ENCODE data around the gene POC1A.

The POC1A gene

DNA sequence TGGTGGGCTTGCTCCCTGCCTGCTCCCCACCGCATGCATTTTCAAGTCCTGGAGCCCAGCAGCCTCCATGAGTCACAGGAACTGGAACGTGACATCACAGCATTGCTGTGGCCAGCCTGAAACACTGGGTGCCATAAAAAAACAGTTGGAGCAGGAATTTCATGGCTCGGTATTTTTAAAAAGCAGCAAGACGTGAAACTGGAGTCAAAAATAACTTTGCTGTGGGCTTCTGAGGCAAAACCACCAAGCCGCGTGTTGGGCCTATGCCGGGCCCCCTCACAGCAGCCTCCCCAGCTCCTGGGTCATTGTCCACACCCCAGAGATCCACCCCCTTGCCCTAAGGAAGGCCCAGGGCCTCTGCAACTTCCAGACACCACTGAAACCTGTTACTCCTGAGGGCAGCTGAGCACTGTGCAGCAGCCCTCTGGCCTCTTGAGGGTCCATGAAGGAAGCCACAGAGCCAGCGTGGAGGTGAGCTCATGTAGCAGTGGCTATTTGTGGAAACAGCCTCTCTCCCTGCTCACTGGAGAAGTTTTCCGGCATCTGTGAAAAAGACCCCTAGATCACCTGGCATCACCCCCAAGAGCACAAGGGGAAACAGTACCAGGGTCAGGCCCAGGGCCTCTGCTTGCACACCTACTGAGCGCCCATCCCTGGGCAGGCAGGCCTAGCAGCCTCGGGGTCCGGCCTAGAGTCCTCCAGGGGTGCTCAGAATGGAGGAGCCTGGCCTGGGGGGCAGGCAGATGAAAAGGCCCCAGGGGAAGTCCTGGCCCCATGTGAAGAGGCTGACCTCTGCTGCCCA, 63.9 kb downstream of the POC1A start:
- peak overlapping the region; percentile 92 to 94 for H3K18ac ChIP-seq (ENCODE audit: low read depth in 1 of 2, low read length in 2 of 2)
- H2BK12ac ChIP-seq (ENCODE audit: low read length in 2 of 2), result peak overlapping the region; percentile 65 to 84
- H3K27ac ChIP-seq (ENCODE audit: low read length, poor library complexity, severe bottlenecking), result peak overlapping the region; percentile 98
- peak overlapping the region; percentile 92 for H4K91ac ChIP-seq (ENCODE audit: low read length)
- 31% methylated on average over 12 of the region's 12 CpGs for WGBS
- H3K4me1 ChIP-seq (ENCODE audit: control insufficient read depth, insufficient read depth, low read depth, low read length), result peaks cover 65% of the 10 kb centered on the region
- H2BK15ac ChIP-seq (ENCODE audit: low read depth, poor library complexity, severe bottlenecking), result peak overlapping the region; percentile 76
- H2BK120ac ChIP-seq (ENCODE audit: low read depth, low read length), result peak overlapping the region; percentile 77
- peak overlapping the region in 1 of 2 experiments; percentile 17 for H3K4me3 ChIP-seq (ENCODE audit: insufficient read depth in 1 of 2, low read depth in 1 of 2, low read length in 2 of 2)
- peak overlapping the region in 1 of 2 experiments; percentile 29 for H3K23ac ChIP-seq (ENCODE audit: low read length in 2 of 2)
- H3K4ac ChIP-seq (ENCODE audit: low read depth in 1 of 2, low read length in 2 of 2), result peak overlapping the region; percentile 83 to 87
- peak overlapping the region; percentile 30 for H2AFZ ChIP-seq (ENCODE audit: low read depth, low read length)
- H2BK5ac ChIP-seq (ENCODE audit: low read depth, low read length, poor library complexity, severe bottlenecking), result peak overlapping the region; percentile 99
- H3K36me3 ChIP-seq (ENCODE audit: control insufficient read depth in 1 of 2, insufficient read depth in 2 of 2, low read depth in 1 of 2, low read length in 2 of 2), result no peaks in the 10 kb centered on the region
- H3K14ac ChIP-seq (ENCODE audit: low read length in 2 of 2), result peak overlapping the region in 1 of 2 experiments; percentile 13
- H3K9ac ChIP-seq (ENCODE audit: low read length), result peak overlapping the region; percentile 77
- H2AK5ac ChIP-seq (ENCODE audit: low read length, severe bottlenecking), result peak overlapping the region; percentile 96
- peaks cover 2% of the 10 kb centered on the region for H3K79me1 ChIP-seq (replicated peaks; ENCODE audit: low read length, poor library complexity, severe bottlenecking)
- H4K8ac ChIP-seq (ENCODE audit: low read length), result peak overlapping the region; percentile 93
- H3K27me3 ChIP-seq (ENCODE audit: control insufficient read depth in 1 of 2, insufficient read depth in 1 of 2, low read length in 2 of 2), result no peaks in the 10 kb centered on the region
- peak; percentile 94 for DNase-seq
- H3K4me2 ChIP-seq (ENCODE audit: low read length, poor library complexity, severe bottlenecking), result peak overlapping the region; percentile 3
- no peaks in the 10 kb centered on the region for H3K9me3 ChIP-seq (ENCODE audit: control insufficient read depth, low read length)

DNA sequence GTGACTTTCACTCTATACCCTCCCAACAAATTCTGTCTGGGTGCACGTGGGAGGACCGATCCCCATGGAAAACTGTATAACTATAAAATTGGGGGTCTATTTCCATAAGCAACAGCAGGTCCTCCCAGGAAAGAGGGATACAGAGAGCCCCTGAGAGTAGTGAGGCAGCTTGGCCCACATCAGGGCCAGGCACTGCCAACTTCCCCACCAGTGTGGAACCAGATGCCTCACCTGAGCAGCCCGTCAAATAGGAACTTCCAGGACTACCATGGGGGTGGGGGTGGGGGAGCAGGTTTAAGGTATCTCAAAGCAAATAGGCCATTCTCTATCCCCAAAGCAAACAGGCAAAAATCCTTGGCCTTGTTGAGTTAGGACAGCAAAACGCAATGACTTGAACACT, 64.5 kb downstream of the POC1A start:
- H3K4ac ChIP-seq (ENCODE audit: low read depth in 1 of 2, low read length in 2 of 2), result peak overlapping the region; percentile 63 to 87
- peak overlapping the region; percentile 14 for H4K8ac ChIP-seq (ENCODE audit: low read length)
- no peaks in the 10 kb centered on the region for H3K36me3 ChIP-seq (ENCODE audit: control insufficient read depth in 1 of 2, insufficient read depth in 2 of 2, low read depth in 1 of 2, low read length in 2 of 2)
- WGBS, result 50% methylated on average over 2 of the region's 4 CpGs
- H2BK5ac ChIP-seq (ENCODE audit: low read depth, low read length, poor library complexity, severe bottlenecking), result peak overlapping the region; percentile 61
- peak overlapping the region; percentile 94 for H3K18ac ChIP-seq (ENCODE audit: low read depth in 1 of 2, low read length in 2 of 2)
- H3K4me3 ChIP-seq (ENCODE audit: insufficient read depth in 1 of 2, low read depth in 1 of 2, low read length in 2 of 2), result peak overlapping the region in 1 of 2 experiments; percentile 17
- H2BK15ac ChIP-seq (ENCODE audit: low read depth, poor library complexity, severe bottlenecking), result peak overlapping the region; percentile 82
- DNase-seq, result no peak
- peak overlapping the region; percentile 95 for H4K91ac ChIP-seq (ENCODE audit: low read length)
- H3K79me1 ChIP-seq (replicated peaks; ENCODE audit: low read length, poor library complexity, severe bottlenecking), result peaks cover 2% of the 10 kb centered on the region
- H3K4me1 ChIP-seq (ENCODE audit: control insufficient read depth, insufficient read depth, low read depth, low read length), result peaks cover 65% of the 10 kb centered on the region
- no peak overlapping the region for H3K23ac ChIP-seq (ENCODE audit: low read length in 2 of 2)
- peak overlapping the region; percentile 98 for H3K27ac ChIP-seq (ENCODE audit: low read length, poor library complexity, severe bottlenecking)
- no peaks in the 10 kb centered on the region for H3K9me3 ChIP-seq (ENCODE audit: control insufficient read depth, low read length)
- no peak overlapping the region for H3K14ac ChIP-seq (ENCODE audit: low read length in 2 of 2)
- H3K4me2 ChIP-seq (ENCODE audit: low read length, poor library complexity, severe bottlenecking), result peak overlapping the region; percentile 3
- peak overlapping the region; percentile 30 for H2AFZ ChIP-seq (ENCODE audit: low read depth, low read length)
- peak overlapping the region; percentile 77 for H3K9ac ChIP-seq (ENCODE audit: low read length)
- no peaks in the 10 kb centered on the region for H3K27me3 ChIP-seq (ENCODE audit: control insufficient read depth in 1 of 2, insufficient read depth in 1 of 2, low read length in 2 of 2)
- peak overlapping the region; percentile 84 to 93 for H2BK12ac ChIP-seq (ENCODE audit: low read length in 2 of 2)
- peak overlapping the region; percentile 8 for H2BK120ac ChIP-seq (ENCODE audit: low read depth, low read length)
- H2AK5ac ChIP-seq (ENCODE audit: low read length, severe bottlenecking), result peak overlapping the region; percentile 95

DNA sequence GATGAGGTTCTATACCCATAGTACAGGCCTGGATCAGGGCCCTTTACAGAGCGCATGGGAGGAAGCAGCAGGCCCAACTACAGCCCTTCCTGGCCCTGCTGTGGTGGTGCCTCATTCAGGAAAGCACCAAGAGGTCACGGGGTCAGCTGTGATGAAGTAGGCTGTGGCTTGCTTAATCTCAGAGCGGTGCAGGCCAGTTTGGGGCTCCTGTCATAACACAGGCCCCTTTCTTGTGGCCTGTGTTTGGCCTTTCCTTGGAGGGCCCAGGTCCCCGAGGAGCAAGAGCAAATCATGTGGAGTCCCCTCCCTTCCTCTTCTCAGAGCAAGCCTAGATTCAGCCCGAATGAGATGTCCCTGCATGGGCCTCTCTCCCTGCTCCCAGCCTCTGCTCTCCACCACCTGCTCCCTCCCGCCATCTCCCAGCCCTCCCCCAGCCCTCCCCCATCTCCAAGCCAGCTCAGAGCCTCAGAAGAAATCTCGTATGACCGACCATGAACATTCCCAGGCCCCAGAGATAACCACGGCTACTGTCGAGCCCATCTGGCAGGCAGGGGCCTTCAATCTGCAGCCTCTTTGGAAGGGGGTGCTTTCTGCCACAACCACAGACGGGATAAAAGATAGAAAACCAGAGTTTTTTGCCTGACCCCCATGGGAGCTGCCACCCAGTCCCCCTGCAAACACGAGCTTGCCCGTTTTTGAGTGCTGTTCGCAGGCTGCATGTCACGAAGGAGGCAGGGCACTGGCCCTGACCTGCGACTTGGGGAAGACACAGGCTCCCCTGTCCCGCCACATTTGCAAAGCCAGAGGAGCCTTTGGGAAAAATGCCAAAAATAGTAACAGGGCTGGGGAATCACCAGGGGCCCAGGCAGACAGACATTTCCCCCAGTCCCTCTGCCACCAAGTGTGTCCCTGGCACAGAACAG, 65.5 kb downstream of the POC1A start:
- Histone ChIP-seq H3K4me2 (ENCODE audit: low read length, poor library complexity, severe bottlenecking) (no peak overlapping the region), H2AK5ac (ENCODE audit: low read length, severe bottlenecking) (peak overlapping the region; percentile 95), H4K91ac (ENCODE audit: low read length) (peak overlapping the region; percentile 32), H2BK12ac (ENCODE audit: low read length in 2 of 2) (peak overlapping the region; percentile 84 to 93), H4K8ac (ENCODE audit: low read length) (peak overlapping the region; percentile 49), H3K4me1 (ENCODE audit: control insufficient read depth, insufficient read depth, low read depth, low read length) (peaks cover 55% of the 10 kb centered on the region), H3K36me3 (ENCODE audit: control insufficient read depth in 1 of 2, insufficient read depth in 2 of 2, low read depth in 1 of 2, low read length in 2 of 2) (no peaks in the 10 kb centered on the region), H3K9me3 (ENCODE audit: control insufficient read depth, low read length) (no peaks in the 10 kb centered on the region), H3K79me1 (replicated peaks; ENCODE audit: low read length, poor library complexity, severe bottlenecking) (peaks cover 2% of the 10 kb centered on the region), H3K23ac (ENCODE audit: low read length in 2 of 2) (no peak overlapping the region), H3K9ac (ENCODE audit: low read length) (peak overlapping the region; percentile 77), H3K18ac (ENCODE audit: low read depth in 1 of 2, low read length in 2 of 2) (peak overlapping the region; percentile 94), H2BK15ac (ENCODE audit: low read depth, poor library complexity, severe bottlenecking) (peak overlapping the region; percentile 82), H2BK5ac (ENCODE audit: low read depth, low read length, poor library complexity, severe bottlenecking) (peak overlapping the region; percentile 61), H2AFZ (ENCODE audit: low read depth, low read length) (peak overlapping the region; percentile 33), H3K14ac (ENCODE audit: low read length in 2 of 2) (peak overlapping the region in 1 of 2 experiments; percentile 89), H3K27ac (ENCODE audit: low read length, poor library complexity, severe bottlenecking) (peak overlapping the region; percentile 98), H3K4ac (ENCODE audit: low read depth in 1 of 2, low read length in 2 of 2) (peak overlapping the region; percentile 63 to 87), H3K27me3 (ENCODE audit: control insufficient read depth in 1 of 2, insufficient read depth in 1 of 2, low read length in 2 of 2) (no peaks in the 10 kb centered on the region), H2BK120ac (ENCODE audit: low read depth, low read length) (peak overlapping the region; percentile 8), H3K4me3 (ENCODE audit: insufficient read depth in 1 of 2, low read depth in 1 of 2, low read length in 2 of 2) (no peak overlapping the region)
- peak; percentile 91 for DNase-seq
- WGBS, result 38% methylated on average over 17 of the region's 17 CpGs

Measured in mesenchymal stem cell (in vitro differentiated cells and primary cell).